Stimulated activated CD8-positive, alpha-beta memory T cell treated with anti-CD3 and anti-CD28 coated beads, Interleukin-15, amount 100 ng/mL, for 48 hours (primary cell): ENCODE results near the gene TEX13A.

Source experiments
- DNase-seq, 2 donors: peaks; one replicate each; pipeline ENCODE4 v3.0.0-alpha.2; 2020; ENCODE audit warnings: low read depth in 2 of 2

TEX13A gene

DNA sequence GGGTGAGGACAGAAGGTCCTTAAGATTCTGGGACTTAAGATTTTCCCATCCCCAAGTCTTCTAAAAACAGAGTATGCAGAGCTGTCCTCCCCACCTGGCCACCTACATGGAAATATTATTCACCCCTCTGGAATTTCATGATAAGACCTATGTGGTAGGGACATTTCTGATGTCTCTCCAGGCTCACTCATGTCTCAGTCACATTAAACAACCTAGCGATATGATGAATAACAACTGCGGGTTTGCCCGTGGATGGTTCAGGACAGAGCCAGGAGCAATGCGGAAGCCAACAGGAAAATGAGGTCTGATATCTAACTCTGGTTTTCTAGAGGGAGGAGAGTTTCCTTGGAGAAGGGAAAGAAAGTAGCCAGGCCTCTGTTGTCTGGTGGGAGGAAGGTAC is 47.4 kb downstream of the TEX13A start:
- DNase-seq = no peak
